Stimulated activated CD8-positive, alpha-beta memory T cell treated with anti-CD3 and anti-CD28 coated beads, Interleukin-7, amount 100 ng/mL, for 4 hours (primary cell): ENCODE measurements around the gene UBE2E2.

Experiments used
- DNase-seq, 2 donors: peaks; one replicate each; pipeline ENCODE4 v3.0.0-alpha.2; 2020; ENCODE audit warnings: low read depth in 2 of 2

UBE2E2 gene

DNA sequence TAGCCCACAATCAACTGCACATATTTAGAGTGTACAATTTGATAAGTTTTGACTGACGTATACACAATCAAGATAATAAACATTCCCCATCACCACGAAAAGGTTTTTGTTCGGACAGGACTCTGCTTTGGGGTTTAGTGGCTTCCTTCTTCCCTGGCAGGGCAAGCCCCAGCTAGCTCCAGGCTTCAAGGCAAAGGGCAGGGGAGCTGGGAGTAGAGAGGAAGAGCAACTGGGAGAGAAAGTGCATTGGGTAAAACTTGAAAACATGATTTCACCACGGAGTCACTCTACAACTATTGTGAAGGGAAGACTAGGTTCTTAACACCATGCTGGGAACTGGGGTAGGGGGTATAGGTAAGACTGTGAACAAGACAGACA lies 417.5 kb downstream of the UBE2E2 start:
- no peak for DNase-seq

DNA sequence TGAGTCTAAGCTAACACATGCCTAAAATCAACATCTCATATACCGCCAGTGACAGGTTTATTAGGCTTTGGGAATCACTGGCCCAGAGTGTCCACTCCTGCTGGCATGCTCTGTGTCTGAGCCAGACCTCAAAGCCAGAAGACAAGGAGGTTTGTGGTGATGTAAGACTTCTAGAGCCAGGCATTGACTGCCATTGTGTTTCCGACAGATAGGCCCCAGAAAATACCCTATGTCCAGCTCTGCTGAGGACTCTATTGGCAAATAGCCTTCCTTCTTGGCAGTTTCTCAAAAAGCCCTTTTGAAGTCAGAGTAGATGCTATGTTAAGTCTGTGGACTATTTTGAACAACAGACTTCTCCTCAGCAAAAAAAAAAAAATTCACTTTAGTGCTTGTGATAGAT lies 420.7 kb downstream of the UBE2E2 start:
- no peak for DNase-seq

DNA sequence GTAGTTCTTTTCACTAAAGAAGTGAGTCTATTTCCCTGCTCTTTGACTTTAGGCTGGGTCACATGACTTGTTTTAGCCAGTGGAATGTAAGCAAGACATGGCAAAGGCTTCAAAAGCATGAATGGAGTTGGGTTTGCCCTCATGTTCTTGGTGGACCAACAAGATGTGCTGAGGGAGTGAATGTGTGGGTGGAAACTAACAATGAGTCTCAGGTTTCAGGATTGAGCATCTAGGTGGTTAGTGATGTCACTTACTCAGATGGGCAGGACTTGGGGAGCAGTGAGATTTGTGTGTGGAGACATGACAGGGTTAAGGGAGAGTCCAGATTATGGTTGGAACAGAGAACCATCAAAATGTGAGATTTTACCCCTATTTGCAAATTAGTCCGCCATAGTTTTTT lies 421.2 kb downstream of the UBE2E2 start:
- DNase-seq, result no peak

DNA sequence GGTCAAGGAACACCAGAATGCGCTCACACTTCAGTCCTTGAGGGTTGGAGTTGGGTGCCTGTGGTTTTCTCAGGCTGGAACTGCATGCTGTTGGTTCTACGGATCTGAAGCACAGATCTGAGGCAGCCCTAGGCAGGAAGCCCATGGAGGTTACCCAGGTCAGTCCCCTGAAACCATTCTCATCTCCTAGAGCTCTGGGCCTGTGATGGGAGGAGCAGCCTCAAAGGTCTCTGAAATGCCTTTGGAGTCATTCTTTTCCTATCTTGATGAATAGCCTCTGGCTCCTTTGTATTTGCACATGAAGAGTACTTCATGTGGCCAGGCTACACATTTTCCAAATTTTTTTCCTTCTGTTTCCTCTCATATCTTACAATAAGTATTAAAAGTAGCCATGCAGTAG lies 423.3 kb downstream of the UBE2E2 start:
- DNase-seq, result no peak

DNA sequence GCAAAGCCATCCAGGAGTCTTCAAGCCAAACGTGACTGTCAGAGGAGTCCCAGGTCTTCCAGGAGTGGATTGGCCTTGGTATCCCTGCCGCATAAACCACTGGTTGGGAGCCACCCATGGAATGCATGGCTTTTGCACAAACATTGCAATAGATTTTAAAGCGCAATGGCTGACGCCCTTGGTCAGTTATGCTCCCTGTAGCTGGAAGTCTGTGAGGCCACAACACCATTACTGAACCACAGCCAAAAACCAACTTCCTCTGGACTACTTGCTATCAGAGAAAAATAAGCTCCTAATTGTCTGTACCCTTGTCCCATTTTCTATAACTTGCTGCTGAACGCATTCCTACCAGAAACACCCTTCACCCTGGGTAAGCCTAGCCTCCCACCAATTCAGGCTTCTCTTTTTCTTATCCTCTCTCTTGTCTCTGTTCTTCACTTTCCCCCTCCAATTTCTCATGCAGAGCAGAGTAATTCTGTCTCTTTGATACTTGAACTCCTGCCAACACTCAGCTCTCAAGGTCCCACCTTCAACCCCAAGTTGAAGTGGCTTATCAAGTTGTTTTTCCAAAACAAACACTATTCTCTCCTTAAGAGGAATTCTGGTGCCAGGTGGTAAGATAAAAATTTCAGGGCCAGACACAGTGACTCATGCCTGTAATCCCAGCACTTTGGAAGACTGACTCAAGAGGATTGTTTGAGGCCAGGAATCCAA lies 426.2 kb downstream of the UBE2E2 start:
- DNase-seq, result no peak

DNA sequence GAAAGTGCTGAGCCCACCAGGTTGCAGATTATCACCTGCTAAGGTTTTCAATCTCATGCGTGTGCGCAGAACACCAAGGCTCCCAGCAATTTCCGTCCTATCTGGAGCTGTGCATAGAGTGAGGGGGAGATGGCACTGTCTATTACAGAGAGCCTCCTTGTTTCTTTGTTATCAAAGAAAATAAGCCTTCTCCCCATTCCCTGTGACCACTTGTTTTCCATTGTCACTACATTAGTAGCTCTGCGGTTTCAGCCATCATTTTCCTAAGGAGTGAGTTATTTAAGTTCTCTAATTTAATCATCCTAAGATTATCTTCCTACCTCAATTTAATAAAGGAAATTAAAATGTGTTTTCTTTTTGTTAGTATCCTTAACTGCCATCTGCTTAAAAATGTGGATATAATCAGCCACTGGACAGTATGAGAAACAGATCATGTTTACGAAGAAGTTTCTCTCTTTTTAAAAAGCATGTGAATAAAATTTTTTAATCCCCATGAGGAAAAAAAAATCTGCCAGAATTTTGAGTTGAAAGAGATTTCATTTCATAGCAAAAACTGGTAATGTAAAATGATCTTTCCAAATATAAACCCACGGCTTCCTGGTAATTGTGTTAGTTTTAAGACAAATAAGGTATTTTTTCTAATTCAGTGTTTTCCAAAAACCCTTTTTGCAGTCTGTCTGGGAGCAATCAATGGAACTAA lies 430.3 kb downstream of the UBE2E2 start:
- no peak for DNase-seq

DNA sequence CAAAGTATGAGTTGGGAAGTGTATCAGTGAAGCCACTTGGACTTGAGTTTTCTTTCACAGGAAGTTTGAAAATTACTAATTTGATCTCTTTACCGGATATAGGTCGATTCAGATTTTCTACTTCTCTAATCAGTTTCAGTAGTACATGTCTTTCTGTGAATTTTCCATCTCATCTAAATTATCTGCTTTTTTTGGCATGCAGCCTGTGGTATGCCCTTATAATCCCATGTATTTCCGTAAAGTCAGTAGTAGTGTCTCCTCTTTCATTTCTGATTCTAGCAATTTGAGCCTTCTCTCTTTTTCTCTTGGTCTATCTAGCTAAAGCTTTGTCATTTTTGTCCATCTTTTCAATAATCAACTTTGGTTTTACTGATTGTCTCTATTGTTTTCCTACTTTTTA lies 434.2 kb downstream of the UBE2E2 start:
- DNase-seq, result no peak

DNA sequence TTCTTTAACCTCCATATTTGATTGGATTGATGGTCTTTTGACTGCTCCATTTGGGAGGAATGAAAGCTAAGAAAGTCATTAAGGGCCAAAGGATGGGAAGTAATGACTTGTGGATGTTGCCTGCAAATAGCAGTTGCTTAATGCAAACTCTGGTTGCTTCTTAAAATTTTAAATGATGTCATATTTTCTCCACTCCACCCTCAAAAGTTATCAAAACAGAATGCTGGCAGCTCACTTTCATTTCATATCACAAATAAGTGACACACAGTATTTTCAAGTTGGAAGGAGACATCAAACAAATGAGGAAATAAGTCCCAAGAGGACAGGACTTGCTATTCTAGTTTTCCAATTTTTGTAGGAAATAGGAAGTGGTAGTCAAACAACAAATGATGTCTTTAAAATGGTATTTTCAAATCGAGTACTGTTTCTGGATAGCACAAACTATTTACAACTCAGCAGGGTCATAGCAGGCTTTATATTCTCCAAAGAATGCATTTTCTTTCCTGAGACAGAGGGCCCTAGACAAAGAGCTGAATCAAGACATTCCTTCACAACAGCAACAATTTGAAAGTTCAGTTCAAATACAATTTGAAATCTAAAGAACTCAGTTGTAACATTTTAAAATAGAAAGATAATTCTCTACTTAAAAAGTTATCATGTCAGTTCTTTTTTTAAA lies 437.5 kb downstream of the UBE2E2 start:
- no peak for DNase-seq
